Central memory CD4-positive, alpha-beta T cell (primary cell): ENCODE results near the gene PIK3C2B.

Experiments
- DNase-seq: peaks from one replicate; pipeline ENCODE4 v3.0.0; 2022

PIK3C2B gene

DNA sequence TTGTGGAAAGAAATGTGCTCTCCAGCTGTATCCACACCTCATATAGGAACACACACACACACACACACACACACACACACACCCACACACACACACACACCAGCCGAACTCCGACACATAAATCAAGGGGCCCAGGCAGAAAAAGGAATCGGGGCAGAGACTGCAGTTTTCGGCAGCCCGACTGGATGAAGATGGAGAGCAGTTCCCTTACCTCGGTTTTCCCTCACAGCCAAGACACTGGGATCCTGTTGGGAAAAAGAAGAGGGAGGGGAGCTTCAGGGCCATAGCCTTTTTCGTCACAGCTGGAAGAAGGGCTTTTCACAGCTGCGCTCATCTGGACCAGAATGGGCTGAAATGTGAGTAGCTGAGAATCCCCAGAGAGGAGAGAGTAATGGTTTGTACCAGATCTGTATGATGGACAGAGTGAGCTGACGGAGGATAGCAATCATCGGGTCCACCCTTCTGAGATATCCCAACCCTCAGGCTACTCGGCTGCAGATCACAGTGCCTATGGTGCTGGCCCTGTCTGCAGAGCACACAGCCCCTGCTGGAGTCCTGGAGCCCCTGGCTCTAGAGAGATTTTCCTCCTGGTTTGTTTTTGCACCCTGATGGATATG is 37.7 kb downstream of the PIK3C2B start:
- no peak for DNase-seq

DNA sequence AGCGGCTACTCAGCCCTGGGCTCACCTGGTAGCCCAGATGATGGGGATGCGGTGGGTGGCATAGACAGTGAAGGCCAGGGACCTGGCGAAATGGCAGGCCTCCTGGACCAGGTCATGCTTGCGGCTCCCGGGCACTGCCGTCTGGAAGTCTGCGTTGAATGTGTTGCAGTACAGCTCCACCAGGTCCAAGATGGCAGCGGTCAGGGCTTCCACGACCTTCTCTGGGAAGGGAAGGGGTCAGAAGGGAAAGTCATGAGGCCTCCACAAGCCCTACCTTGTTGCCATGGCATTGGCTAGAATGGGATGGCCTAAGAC is 38.8 kb downstream of the PIK3C2B start:
- DNase-seq, result no peak

DNA sequence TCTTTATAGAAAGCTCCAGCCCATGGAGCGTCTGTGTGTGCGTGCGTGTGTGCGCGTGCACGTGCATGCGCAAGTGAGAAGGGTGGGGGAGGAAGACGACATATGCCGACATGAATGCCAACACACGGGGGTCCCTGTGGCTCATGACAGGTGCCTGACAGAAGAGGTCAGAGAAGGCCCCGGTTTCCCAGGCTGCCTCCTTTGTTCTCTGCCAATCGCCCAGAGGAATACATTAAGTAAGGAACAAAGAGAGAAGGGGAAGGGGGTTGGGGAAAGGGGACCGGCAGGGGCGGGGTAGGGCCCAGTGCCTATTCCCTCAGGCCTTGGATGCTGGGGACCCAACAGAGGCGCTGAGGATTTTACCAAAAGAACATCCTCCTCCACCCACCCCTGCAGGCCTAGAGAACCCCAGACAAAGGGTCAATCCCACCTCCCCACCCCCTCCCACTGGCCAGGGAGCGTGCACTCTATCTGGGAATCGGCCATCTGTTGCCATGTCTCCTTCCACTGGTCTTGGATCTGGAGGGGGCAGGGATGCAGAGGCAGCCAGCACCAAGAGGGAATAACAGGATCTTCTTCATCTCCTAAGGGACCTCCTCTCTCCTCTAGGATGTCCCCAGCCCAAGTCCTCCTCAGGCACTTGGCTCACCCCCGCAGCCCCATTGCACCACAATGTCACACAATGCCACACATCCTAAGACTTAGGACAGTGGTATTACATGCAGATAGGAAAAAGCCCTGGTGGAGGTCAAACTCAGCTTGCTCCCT is 39.4 kb downstream of the PIK3C2B start:
- no peak for DNase-seq

GRCh38 chr1:204454476-204454875 is 40.1 kb downstream of the PIK3C2B start:
- no peak for DNase-seq

GRCh38 chr1:204453141-204453772 is 41.3 kb downstream of the PIK3C2B start:
- peak; percentile 89 for DNase-seq

- DNase-seq, result no peak
These were observed 43.1 kb downstream of the PIK3C2B start for GRCh38 chr1:204451352-204452124.

DNA sequence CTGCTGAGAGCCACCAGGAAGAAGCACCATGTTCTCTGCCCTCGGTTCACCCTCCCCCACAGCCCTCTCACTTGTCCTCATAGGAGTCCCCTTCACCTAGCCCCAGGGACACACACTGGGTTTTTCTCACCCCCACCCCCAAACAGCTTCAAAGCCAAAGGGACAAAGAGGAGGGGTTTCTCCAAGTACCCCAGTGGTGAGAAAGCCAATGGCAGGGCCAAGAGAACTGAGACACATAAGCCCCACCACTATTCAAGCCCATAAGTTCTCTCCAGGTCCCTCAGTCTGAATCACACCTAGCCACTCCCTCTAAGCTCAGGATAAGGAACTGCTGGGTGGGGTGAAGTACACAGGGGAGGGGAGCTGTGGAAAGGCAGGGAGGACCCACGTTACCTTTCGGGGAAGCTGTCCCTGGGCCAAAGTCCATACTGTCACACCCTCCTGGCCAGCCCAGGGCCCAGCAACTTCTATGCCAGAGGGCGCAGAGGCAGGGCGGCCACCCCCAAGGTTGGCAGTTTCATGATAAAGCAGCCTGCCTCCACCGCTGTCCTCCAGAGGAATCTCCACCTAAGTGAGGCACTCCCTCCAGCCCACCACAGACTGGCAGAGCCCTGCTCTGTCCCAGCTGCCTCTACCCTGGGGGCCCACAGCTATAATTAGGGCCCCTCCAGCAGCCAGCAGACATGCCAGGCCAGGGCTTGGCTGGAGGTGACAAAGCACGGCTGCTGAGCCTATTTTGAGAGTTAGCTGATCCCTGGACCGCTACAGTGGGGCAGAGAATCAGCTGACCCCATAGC is 43.9 kb downstream of the PIK3C2B start:
- DNase-seq, result no peak

DNA sequence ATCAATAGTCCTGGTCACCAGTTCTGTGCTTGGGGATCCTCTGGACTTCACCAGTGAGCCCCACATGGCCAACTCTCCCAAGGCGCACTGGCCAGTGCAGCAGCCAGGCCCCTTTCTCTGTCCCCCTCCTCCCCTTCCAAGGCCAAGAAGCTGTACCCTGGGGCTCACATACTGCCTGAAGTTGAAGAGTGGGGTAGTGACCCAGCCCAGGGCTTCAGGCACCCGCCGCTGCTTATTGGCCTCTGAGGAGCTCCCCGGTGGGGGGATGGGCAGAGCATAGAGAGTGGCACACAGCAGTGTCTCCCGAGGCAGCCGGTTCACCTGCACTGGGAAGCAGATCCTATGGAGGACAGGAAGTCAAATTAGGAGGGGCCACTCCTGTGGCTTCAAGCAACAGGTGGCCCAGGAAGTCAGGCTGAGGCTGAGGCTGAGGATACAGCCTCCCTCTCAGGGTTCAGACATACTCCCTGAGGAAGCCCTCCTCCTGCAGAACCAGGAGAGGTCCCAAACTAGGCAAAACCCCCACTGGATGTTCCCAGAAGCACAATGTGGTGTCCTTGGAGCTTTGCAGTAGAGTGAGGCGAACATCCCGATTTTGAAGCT is 44.8 kb downstream of the PIK3C2B start:
- DNase-seq, result no peak

DNA sequence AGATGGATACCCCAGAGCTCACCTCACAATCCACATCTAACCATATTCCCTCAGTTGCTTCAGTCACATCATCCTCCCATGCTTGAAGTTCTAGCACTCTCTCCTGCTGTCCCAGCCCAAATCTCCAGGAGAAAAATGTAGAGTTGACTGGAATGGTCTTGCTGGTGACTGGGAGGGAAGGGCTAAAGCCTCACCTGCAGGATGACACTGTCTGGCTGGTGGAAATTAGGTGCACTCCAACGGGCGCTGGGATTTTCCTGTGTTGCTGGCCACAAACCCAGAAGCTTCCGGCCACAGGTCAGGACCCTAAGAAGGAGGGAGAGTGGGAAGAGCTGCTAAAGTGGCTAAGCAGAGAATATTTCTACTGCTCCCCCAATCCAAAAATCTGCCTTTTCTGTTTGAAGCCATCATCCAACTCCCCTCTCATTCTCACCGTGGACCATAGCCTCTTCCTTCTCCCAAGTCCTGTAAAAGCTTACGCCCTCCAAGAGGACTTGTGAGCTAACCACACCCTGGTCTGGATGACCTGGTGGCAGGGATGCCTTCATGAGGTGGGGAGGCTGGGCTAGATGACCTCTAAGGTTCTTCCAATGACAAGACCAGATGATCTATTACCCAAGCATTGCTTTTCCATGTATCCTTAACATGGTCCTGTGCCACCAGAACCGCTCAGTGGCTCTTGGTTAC is 45.5 kb downstream of the PIK3C2B start:
- no peak for DNase-seq

GRCh38 chr1:204448344-204448964 is 46.2 kb downstream of the PIK3C2B start:
- DNase-seq, result no peak

DNA sequence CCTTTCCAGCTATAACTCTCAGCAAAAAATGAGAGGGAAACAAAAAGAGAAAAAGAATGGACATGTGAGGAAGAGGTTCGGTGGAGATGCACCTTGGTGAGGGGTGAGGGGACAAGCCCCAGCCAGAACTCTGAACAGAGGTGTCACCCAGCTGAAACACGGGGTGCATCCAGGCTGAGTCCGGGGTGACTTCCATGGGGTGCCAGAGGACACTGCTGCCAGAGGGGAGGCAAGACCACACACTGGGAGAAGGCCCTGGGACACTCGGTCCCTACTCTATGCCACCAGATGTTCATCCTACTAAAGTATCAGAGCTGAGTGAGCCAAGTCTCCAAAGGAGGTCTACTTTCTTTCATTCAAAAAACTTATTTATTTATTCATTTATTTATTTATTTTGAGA is 46.9 kb downstream of the PIK3C2B start:
- no peak for DNase-seq

- no peak for DNase-seq
These were observed 47.4 kb downstream of the PIK3C2B start for GRCh38 chr1:204447190-204447589.

DNA sequence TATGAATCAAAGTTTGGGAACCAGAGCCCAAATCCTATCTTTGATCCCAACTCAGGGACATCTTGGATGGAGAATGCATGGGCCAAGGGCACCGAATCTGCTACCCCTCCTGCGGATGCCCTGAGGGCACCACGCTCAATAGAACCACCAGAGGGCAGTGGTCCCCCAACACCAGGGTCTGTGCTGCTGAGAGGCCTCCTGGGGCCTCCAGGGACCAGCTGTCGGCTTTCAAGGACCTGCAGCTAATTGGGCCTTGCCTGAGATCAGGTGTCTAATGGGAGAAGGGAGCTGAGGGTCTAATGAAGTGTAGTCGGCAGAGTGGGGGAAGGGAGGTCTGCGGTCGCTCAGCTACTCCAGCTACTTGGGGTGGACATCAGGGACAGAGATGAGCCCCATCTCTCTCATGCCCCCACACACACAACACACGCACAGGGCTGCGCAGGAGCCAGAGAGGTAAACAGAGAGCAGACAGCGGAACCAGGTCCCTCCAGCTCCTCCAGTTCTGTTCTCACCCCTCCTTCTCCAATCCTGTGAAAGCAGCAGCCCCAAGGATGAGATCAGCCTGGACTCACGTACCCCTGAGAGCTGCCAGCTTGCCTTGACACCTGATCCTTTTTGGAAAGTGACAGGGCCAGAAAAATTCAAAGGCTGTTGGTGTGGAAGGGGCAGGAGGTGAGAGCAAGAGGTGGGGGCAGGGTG is 48.0 kb downstream of the PIK3C2B start:
- peak; percentile 72 for DNase-seq

DNA sequence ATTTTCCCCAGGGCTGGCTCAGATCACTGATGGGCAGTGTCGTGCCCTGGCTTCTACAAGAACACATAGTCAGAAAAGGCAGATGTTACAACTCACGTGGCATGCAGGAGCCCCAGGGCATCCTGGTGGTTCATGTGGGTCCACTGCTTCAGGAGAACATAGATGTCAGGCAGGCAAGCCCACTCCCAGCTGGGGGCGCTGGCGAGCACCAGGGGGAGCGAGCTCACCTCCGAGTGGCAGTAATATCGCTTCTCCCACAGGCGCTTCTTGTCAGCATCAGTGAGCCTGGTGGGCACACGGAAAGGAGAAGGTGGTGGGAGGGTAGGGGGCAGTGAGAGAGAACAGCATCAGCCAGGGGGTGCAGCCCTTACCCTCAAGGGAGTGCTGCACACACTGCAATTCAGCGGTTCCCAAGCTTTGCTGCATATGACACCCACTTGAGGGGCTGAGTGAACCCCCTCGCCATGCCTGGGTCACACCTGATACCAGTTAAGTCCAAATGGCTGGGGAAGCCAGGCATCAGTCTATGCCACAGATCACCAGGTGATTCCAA is 48.7 kb downstream of the PIK3C2B start:
- peak; percentile 33 for DNase-seq
